ENCODE results near the gene CTNNA3.

The CTNNA3 gene

GRCh38 chr10:66167816-66168215, 1528.2 kb downstream of the CTNNA3 start:
- H3K4me3 ChIP-seq (ENCODE audit: low read depth, low read length), result no peak overlapping the region
- POLR2A ChIA-PET, result no interaction called here
- no peaks in the 10 kb centered on the region for H3K9me3 ChIP-seq (ENCODE audit: control insufficient read depth, insufficient read depth, low read depth, low read length)
- TF ChIP-seq ZNF394 (tag by site-specific recombination; IDR thresholded peaks at IDR 0.05; ENCODE audit: borderline replicate concordance) (no peak), KLF9 (tag by site-specific recombination; IDR thresholded peaks at IDR 0.05; ENCODE audit: low read depth) (no peak), BCL11B (tag by site-specific recombination; IDR thresholded peaks at IDR 0.05; ENCODE audit: low read depth) (no peak), ZNF621 (tag by site-specific recombination; IDR thresholded peaks at IDR 0.05) (no peak), KLF10 (tag by site-specific recombination; IDR thresholded peaks at IDR 0.05) (no peak), GLIS1 (tag by site-specific recombination; IDR thresholded peaks at IDR 0.05) (no peak), ZNF202 (tag by site-specific recombination; IDR thresholded peaks at IDR 0.05; ENCODE audit: borderline replicate concordance) (no peak), ZNF274 (IDR thresholded peaks at IDR 0.05; ENCODE audit: low read length) (no peak), ZNF274 (tag by site-specific recombination; IDR thresholded peaks at IDR 0.05; ENCODE audit: borderline replicate concordance) (no peak), SP3 (tag by site-specific recombination; IDR thresholded peaks at IDR 0.05) (no peak), ZNF629 (tag by site-specific recombination; IDR thresholded peaks at IDR 0.05) (no peak), ZNF664 (tag by site-specific recombination; IDR thresholded peaks at IDR 0.05) (no peak), ZSCAN30 (tag by site-specific recombination; IDR thresholded peaks at IDR 0.05) (no peak), ZNF48 (tag by site-specific recombination; IDR thresholded peaks at IDR 0.05) (no peak), ZNF292 (tag by site-specific recombination; IDR thresholded peaks at IDR 0.05; ENCODE audit: borderline replicate concordance, low read depth) (no peak), ZNF350 (tag by site-specific recombination; IDR thresholded peaks at IDR 0.05) (no peak), ZNF580 (tag by site-specific recombination; IDR thresholded peaks at IDR 0.05) (no peak), ZNF596 (tag by site-specific recombination; IDR thresholded peaks at IDR 0.05) (no peak)
- H3K36me3 ChIP-seq (ENCODE audit: control insufficient read depth in 2 of 2, insufficient read depth in 1 of 2, low read length in 2 of 2), result no peaks in the 10 kb centered on the region
- H3K27ac ChIP-seq (ENCODE audit: extremely low read depth, low read depth, low read length), result no peak overlapping the region
- H3K4me1 ChIP-seq (ENCODE audit: control insufficient read depth, insufficient read depth, low read length), result no peaks in the 10 kb centered on the region
- CTCF ChIA-PET, result no interaction called here

GRCh38 chr10:66162560-66163143, 1533.3 kb downstream of the CTNNA3 start:
- H3K4me1 ChIP-seq (ENCODE audit: control insufficient read depth, insufficient read depth, low read length), result no peaks in the 10 kb centered on the region
- no peak overlapping the region for H3K4me3 ChIP-seq (ENCODE audit: low read depth, low read length)
- ChIA-PET POLR2A (no interaction called here), CTCF (interaction anchor here (0.7 kb wide), 1 partner anchor 199 kb away, joined by 3 read pairs; no protein-coding TSS in a partner anchor)
- H3K36me3 ChIP-seq (ENCODE audit: control insufficient read depth in 2 of 2, insufficient read depth in 1 of 2, low read length in 2 of 2), result no peaks in the 10 kb centered on the region
- no peak overlapping the region for H3K27ac ChIP-seq (ENCODE audit: extremely low read depth, low read depth, low read length)
- no peaks in the 10 kb centered on the region for H3K9me3 ChIP-seq (ENCODE audit: control insufficient read depth, insufficient read depth, low read depth, low read length)
- no peak for TF ChIP-seq ZNF280D (tag by site-specific recombination; IDR thresholded peaks at IDR 0.05)
- no peak for TF ChIP-seq GLI4 (tag by site-specific recombination; IDR thresholded peaks at IDR 0.05)
- no peak for TF ChIP-seq ATF2 (tag by site-specific recombination; IDR thresholded peaks at IDR 0.05; ENCODE audit: low read depth)
- TF ChIP-seq ZNF341 (tag by site-specific recombination; IDR thresholded peaks at IDR 0.05; ENCODE audit: low read depth), result no peak
- TF ChIP-seq ZNF596 (tag by site-specific recombination; IDR thresholded peaks at IDR 0.05), result no peak
- TF ChIP-seq ZNF544 (tag by site-specific recombination; IDR thresholded peaks at IDR 0.05), result no peak
- TF ChIP-seq ZSCAN16 (tag by site-specific recombination; IDR thresholded peaks at IDR 0.05), result no peak
- no peak for TF ChIP-seq ZNF335 (tag by site-specific recombination; conservative IDR thresholded peaks at IDR 0.05)
- no peak for TF ChIP-seq ZNF280C (tag by site-specific recombination; IDR thresholded peaks at IDR 0.05)
- TF ChIP-seq HIC1 (tag by site-specific recombination; IDR thresholded peaks at IDR 0.05), result no peak
- TF ChIP-seq ZNF433 (tag by site-specific recombination; IDR thresholded peaks at IDR 0.05; ENCODE audit: low read depth), result no peak
